Natural killer cell treated with Interleukin-12 subunit alpha and Interleukin-12 subunit beta and Interleukin-15 and Interleukin-18, amount 100 ng/mL, for 72 hours (primary cell): ENCODE data around the gene API5. TPM values are rescaled to one million over a fixed set of nuclear protein-coding genes. Genes with fewer than 3 reads are reported as not detected.

Experiments used
- ATAC-seq, 2 donors: fragments of 150-1000 bp; cut with Tn5 transposase in 1 of 2; sonication (Bioruptor Pico), chemical (Tn5 transposase) in 1 of 2; 2 replicates each; pipeline ENCODE4 v1.10.0; 2021
- DNase-seq: peaks from one replicate; pipeline ENCODE4 v3.0.0; 2022; ENCODE audit warnings: low spot score
- H3K27ac Mint-ChIP-seq, 2 donors: 1 replicate in 1 of 2; 2 replicates in 1 of 2; pipeline ENCODE4 v1.8.0; 2022; ENCODE audit warnings: mixed read lengths in 2 of 2, mild to moderate bottlenecking in 1 of 2, moderate library complexity in 1 of 2
- H3K27me3 Mint-ChIP-seq, 2 donors: 1 replicate in 1 of 2; 2 replicates in 1 of 2; pipeline ENCODE4 v1.8.0; 2022; ENCODE audit warnings: mixed read lengths in 2 of 2
- H3K36me3 Mint-ChIP-seq: one replicate; pipeline ENCODE4 v1.8.0; 2022; ENCODE audit warnings: mixed read lengths
- H3K4me1 Mint-ChIP-seq, 2 donors: 1 replicate in 1 of 2; 2 replicates in 1 of 2; pipeline ENCODE4 v1.8.0; 2022; ENCODE audit warnings: low read depth in 2 of 2, mixed read lengths in 2 of 2, mild to moderate bottlenecking in 1 of 2
- H3K4me3 Mint-ChIP-seq: one replicate; pipeline ENCODE4 v1.8.0; 2022; ENCODE audit warnings: mixed read lengths
- H3K9me3 Mint-ChIP-seq: 2 replicates; pipeline ENCODE4 v1.8.0; 2022; ENCODE audit warnings: mixed read lengths
- total RNA-seq, 2 donors: library from RNA; stranded (reverse); gene quantifications; one replicate each; pipeline ENCODE4 v1.2.3, GENCODE V29; 2022

API5 gene
- total RNA-seq, 2 donors from 2014 or later = 111 to 128 TPM

GRCh38 chr11:43376594-43376993 lies 64.8 kb downstream of the API5 start:
- peaks cover 3% of the 10 kb centered on the region for H3K36me3 Mint-ChIP-seq
- no peak for DNase-seq
- no peaks in the 10 kb centered on the region for H3K9me3 Mint-ChIP-seq
- ATAC-seq = peak; percentile 68 to 70
- H3K4me3 Mint-ChIP-seq = no peak overlapping the region
- no peak overlapping the region for H3K27ac Mint-ChIP-seq
- H3K27me3 Mint-ChIP-seq = no peaks in the 10 kb centered on the region
- H3K4me1 Mint-ChIP-seq = peaks cover 15 to 18% of the 10 kb centered on the region in 2 donors

- Mint-ChIP-seq H3K36me3 (peaks cover 7% of the 10 kb centered on the region), H3K27me3 (no peaks in the 10 kb centered on the region), H3K4me1 (peaks cover 19 to 21% of the 10 kb centered on the region in 2 donors), H3K4me3 (no peak overlapping the region), H3K27ac (no peak overlapping the region), H3K9me3 (no peaks in the 10 kb centered on the region)
- DNase-seq (no peak), ATAC-seq (no peak)
Observed at GRCh38 chr11:43377389-43377788, 65.6 kb downstream of the API5 start.

- Mint-ChIP-seq H3K9me3 (no peaks in the 10 kb centered on the region), H3K27ac (no peak overlapping the region), H3K27me3 (no peaks in the 10 kb centered on the region), H3K4me1 (peaks cover 19 to 21% of the 10 kb centered on the region in 2 donors), H3K4me3 (no peak overlapping the region), H3K36me3 (peaks cover 7% of the 10 kb centered on the region)
- ATAC-seq (no peak), DNase-seq (no peak)
Observed at GRCh38 chr11:43378897-43379296, 67.1 kb downstream of the API5 start.

- DNase-seq (no peak), ATAC-seq (no peak)
- H3K9me3 Mint-ChIP-seq = no peaks in the 10 kb centered on the region
- peaks cover 7% of the 10 kb centered on the region in 2 donors for H3K4me1 Mint-ChIP-seq
- H3K4me3 Mint-ChIP-seq = no peak overlapping the region
- H3K27ac Mint-ChIP-seq = no peak overlapping the region
- no peaks in the 10 kb centered on the region for H3K27me3 Mint-ChIP-seq
- peaks cover 7% of the 10 kb centered on the region for H3K36me3 Mint-ChIP-seq
Observed at GRCh38 chr11:43381802-43382201, 70.0 kb downstream of the API5 start.

- ATAC-seq = no peak
- peaks cover 6 to 7% of the 10 kb centered on the region in 2 donors for H3K4me1 Mint-ChIP-seq
- DNase-seq = no peak
- peaks cover 7% of the 10 kb centered on the region for H3K36me3 Mint-ChIP-seq
- no peak overlapping the region for H3K27ac Mint-ChIP-seq
- H3K9me3 Mint-ChIP-seq = no peaks in the 10 kb centered on the region
- H3K4me3 Mint-ChIP-seq = no peak overlapping the region
- no peaks in the 10 kb centered on the region for H3K27me3 Mint-ChIP-seq
Observed at GRCh38 chr11:43382614-43383013, 70.8 kb downstream of the API5 start.

- DNase-seq (no peak), ATAC-seq (no peak)
- H3K27me3 Mint-ChIP-seq = no peaks in the 10 kb centered on the region
- H3K4me3 Mint-ChIP-seq = no peak overlapping the region
- H3K27ac Mint-ChIP-seq = no peak overlapping the region
- peaks cover 7% of the 10 kb centered on the region for H3K36me3 Mint-ChIP-seq
- H3K4me1 Mint-ChIP-seq = peaks cover 4 to 6% of the 10 kb centered on the region in 2 donors
- H3K9me3 Mint-ChIP-seq = no peaks in the 10 kb centered on the region
Observed at GRCh38 chr11:43384393-43384792, 72.6 kb downstream of the API5 start.

- H3K27ac Mint-ChIP-seq = peak overlapping the region; percentile 50 to 63
- peaks cover 19% of the 10 kb centered on the region for H3K36me3 Mint-ChIP-seq
- DNase-seq (no peak), ATAC-seq (peak in 1 of 2 donors; percentile 89)
- peaks cover 8% of the 10 kb centered on the region in 2 donors for H3K4me1 Mint-ChIP-seq
- H3K27me3 Mint-ChIP-seq = no peaks in the 10 kb centered on the region
- H3K4me3 Mint-ChIP-seq = peak overlapping the region; percentile 51
- no peaks in the 10 kb centered on the region for H3K9me3 Mint-ChIP-seq
Observed at GRCh38 chr11:43392713-43393112, 80.9 kb downstream of the API5 start.

- H3K27me3 Mint-ChIP-seq = no peaks in the 10 kb centered on the region
- peaks cover 30% of the 10 kb centered on the region for H3K36me3 Mint-ChIP-seq
Observed at GRCh38 chr11:43393765-43394355, 82.1 kb downstream of the API5 start.

More at GRCh38 chr11:43393765-43394355, 82.1 kb downstream of the API5 start:
- H3K4me1 Mint-ChIP-seq = peaks cover 8% of the 10 kb centered on the region in 2 donors
- peak overlapping the region; percentile 0 for H3K4me3 Mint-ChIP-seq
- ATAC-seq = no peak
- DNase-seq = no peak
- H3K27ac Mint-ChIP-seq = peak overlapping the region in 1 of 2 donors; percentile 50
- no peaks in the 10 kb centered on the region for H3K9me3 Mint-ChIP-seq

Other genes starting within 250 kb of the API5 start
- 10 to 100 TPM; 63.1 to 88.6 TPM for gene TTC17, start 46.9 kb downstream of the API5 start, total RNA-seq